VCaP (cell line): ENCODE data around the gene RBM44.

Experiments
- H3K27ac ChIP-seq: fragments of 450-650 bp; 2 replicates; pipeline ENCODE4 v1.5.1; 2017
- CTCF ChIP-seq: fragments of 450-650 bp; conservative IDR thresholded peaks from 2 replicates; pipeline ENCODE4 v1.5.1; 2017; ENCODE audit warnings: mild to moderate bottlenecking, moderate library complexity

RBM44 gene

GRCh38 chr2:237874585-237875161 is 76.1 kb downstream of the RBM44 start:
- TF ChIP-seq CTCF, result no peak
- H3K27ac ChIP-seq, result no peak overlapping the region

DNA sequence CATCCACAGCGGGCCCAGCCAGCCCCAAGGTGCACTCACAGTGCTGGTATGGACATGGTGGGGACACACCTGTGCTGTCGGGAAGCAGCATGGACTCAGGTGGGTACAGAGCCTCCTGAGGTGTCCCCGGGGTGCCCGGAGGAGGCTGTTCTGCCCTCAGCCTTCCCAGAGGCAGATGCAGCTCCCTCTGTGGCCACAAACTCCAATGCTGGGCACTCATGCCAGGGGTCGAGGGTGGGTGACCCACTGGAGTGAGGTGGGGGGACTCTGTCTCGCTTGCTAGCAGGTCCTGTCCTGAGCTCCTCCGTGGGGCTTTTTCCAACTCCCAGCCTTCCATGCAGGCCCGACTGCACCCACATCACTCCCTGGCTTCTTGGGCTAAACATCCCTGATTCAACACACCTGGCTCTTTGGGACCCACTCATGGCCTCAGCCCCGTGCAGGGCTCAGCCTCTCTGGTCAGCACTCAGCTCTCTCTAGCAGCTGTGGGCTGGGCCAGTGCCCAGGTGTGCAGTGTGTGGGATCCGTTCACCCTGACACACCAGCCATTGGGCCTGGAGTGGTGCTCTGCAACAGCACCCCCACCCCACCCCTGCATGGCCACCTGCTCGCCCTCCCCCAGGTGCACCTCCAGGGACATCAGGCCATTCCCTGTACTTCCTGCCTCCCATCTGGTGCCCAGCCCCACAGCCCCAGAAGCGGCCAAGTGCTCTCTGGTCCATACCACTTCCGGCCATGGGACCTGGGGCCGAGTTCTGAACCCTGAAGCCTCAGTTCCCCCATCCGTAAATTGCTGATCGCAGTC is 76.9 kb downstream of the RBM44 start:
- H3K27ac ChIP-seq, result no peak overlapping the region
- TF ChIP-seq CTCF, result no peak

- TF ChIP-seq CTCF, result no peak
- H3K27ac ChIP-seq, result no peak overlapping the region
Observed at GRCh38 chr2:237876061-237876526, 77.5 kb downstream of the RBM44 start.

GRCh38 chr2:237876532-237876931 is 78.0 kb downstream of the RBM44 start:
- no peak overlapping the region for H3K27ac ChIP-seq
- TF ChIP-seq CTCF, result no peak

DNA sequence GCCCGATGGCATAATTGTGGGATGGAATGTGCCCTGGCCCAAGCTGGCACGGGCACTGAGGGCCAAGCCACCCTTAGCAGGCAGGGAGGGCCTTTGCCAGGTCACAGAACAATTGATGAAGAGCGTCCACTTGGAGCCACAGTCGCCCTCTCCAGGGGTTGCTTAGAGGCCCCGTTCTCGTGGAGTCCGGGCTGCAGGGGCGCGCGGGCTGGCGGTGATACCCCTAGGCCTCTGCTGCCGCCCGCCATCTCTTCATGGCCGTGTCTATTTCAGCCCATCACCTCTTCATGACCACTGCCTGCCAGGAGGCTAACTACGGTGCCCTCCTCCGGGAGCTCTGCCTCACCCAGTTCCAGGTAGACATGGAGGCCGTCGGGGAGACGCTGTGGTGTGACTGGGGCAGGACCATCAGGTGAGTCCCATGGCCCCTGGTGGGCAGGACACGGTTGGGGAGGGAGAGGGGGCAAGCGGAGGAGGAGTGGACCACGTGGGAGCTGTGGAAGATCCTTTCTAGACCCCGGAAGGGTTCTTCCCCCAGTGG is 78.4 kb downstream of the RBM44 start:
- TF ChIP-seq CTCF, result no peak
- no peak overlapping the region for H3K27ac ChIP-seq

- no peak overlapping the region; the same call in 1 of the 2 replicates for H3K27ac ChIP-seq
- no peak for TF ChIP-seq CTCF
Observed at GRCh38 chr2:237877576-237878307, 79.2 kb downstream of the RBM44 start.
